Esophagus squamous epithelium (tissue), 5 donors: ENCODE data around the gene PPP1R3A. TPM values are rescaled to one million over a fixed set of nuclear protein-coding genes. Genes with fewer than 3 reads are reported as not detected.
"Not testable (repeated sequence)": the region's sequence is repeated elsewhere in the genome, so short reads cannot be mapped to it uniquely, and the experiment has no call there.

ENCODE experiments used
- DNase-seq: peaks from one replicate; lab custom pipeline; 2025; lab: John Stamatoyannopoulos, UW
- H3K27ac ChIP-seq, 4 donors: fragments of 200-600 bp; sonication (generic); one replicate each; pipeline ENCODE4 v1.5.1; 2016 to 2019; ENCODE audit warnings: mild to moderate bottlenecking in 1 of 4
- H3K27me3 ChIP-seq, 4 donors: fragments of 200-600 bp; sonication (generic); 1 replicate in 3 of 4; 2 replicates in 1 of 4; pipeline versions ENCODE4 v1.5.1 to v1.6.0; 2017 to 2021; ENCODE audit warnings: antibody characterized with exemption in 1 of 4
- H3K36me3 ChIP-seq, 3 donors: fragments of 200-600 bp; sonication (generic); one replicate each; pipeline ENCODE4 v1.5.1; 2016 to 2019
- H3K4me1 ChIP-seq, 3 donors: fragments of 200-600 bp; sonication (generic); one replicate each; pipeline ENCODE4 v1.5.1; 2017 to 2019
- H3K4me3 ChIP-seq, 4 donors: fragments of 200-600 bp; sonication (generic); 1 replicate in 3 of 4; 2 replicates in 1 of 4; pipeline ENCODE4 v1.5.1; 2016 to 2019; ENCODE audit warnings: mild to moderate bottlenecking in 2 of 4, moderate library complexity in 1 of 4
- H3K9me3 ChIP-seq, 3 donors: fragments of 200-600 bp; sonication (generic); one replicate each; pipeline ENCODE4 v1.5.1; 2016 to 2019
- CTCF ChIP-seq, 6 experiments: fragments of 450-650 bp in 4 of 6; fragments of 200-600 bp in 2 of 6; sonication (generic) in 2 of 6; IDR thresholded peaks; one replicate each; pipeline ENCODE4 v1.5.1; 2016 to 2019; ENCODE audit warnings: antibody characterized with exemption in 6 of 6, mild to moderate bottlenecking in 4 of 6, moderate library complexity in 4 of 6
- POLR2A ChIP-seq, 4 donors: fragments of 450-650 bp; IDR thresholded peaks; one replicate each; pipeline ENCODE4 v1.6.1; 2017; ENCODE audit warnings: antibody characterized with exemption in 4 of 4, mild to moderate bottlenecking in 4 of 4, moderate library complexity in 3 of 4
- WGBS, 2 donors: methylation state at CpG; one replicate each; pipeline ENCODE4 v1.1.5; 2018; 5-methylcytosine and 5-hydroxymethylcytosine counted together
- intact Hi-C: fragments of 100-400 bp; cut with DNase I; formaldehyde crosslinking; loops from one replicate; pipeline ENCODE4 v1.15.0; 2022
- total RNA-seq, 4 donors: library from RNA; depleted of rRNA; stranded (reverse); fragments of >200 nt; gene quantifications; one replicate each; pipeline ENCODE4 v1.1.0, GENCODE V29; 2016
- donor health status: DM: yes; HTN: yes; CAD: no.

PPP1R3A gene
- total RNA-seq, 4 donors from 2014 or later = not detected

GRCh38 chr7:113953553-113953952 lies 34.7 kb upstream of the PPP1R3A start:
- Histone ChIP-seq H3K4me1 (no peaks in the 10 kb centered on the region), H3K9me3 (peaks cover 0 to 22% (median 0%) of the 10 kb centered on the region in 3 donors), H3K27ac (no peak overlapping the region), H3K36me3 (no peaks in the 10 kb centered on the region), H3K4me3 (no peak overlapping the region), H3K27me3 (no peaks in the 10 kb centered on the region)
- no peak for DNase-seq
- TF ChIP-seq CTCF (IDR thresholded peaks at IDR 0.05) = no peak
- no peak for TF ChIP-seq POLR2A (IDR thresholded peaks at IDR 0.05)
- WGBS, 2 donors = 89 to 97% methylated on average over 2 of the region's 2 CpGs
- intact Hi-C loops = no loop called here

- intact Hi-C loops = no loop called here
- no peak for DNase-seq
These were observed 26.5 kb upstream of the PPP1R3A start for GRCh38 chr7:113945018-113945938.

GRCh38 chr7:113936982-113937381 lies 18.2 kb upstream of the PPP1R3A start:
- Histone ChIP-seq H3K27me3 (no peaks in the 10 kb centered on the region), H3K4me1 (peaks cover 0 to 9% (median 0%) of the 10 kb centered on the region in 3 donors), H3K9me3 (no peaks in the 10 kb centered on the region), H3K27ac (no peak overlapping the region), H3K4me3 (no peak overlapping the region), H3K36me3 (no peaks in the 10 kb centered on the region)
- TF ChIP-seq CTCF (IDR thresholded peaks at IDR 0.05) = no peak
- no peak for TF ChIP-seq POLR2A (IDR thresholded peaks at IDR 0.05)
- intact Hi-C loops = no loop called here
- DNase-seq = no peak
- WGBS, 2 donors = no CpG with 5 or more reads among the region's 2 CpGs

More at GRCh38 chr7:113945018-113945938, 26.5 kb upstream of the PPP1R3A start:
- WGBS, 2 donors = 46 to 56% methylated on average over 2 to 3 of the region's 3 CpGs
- no peaks in the 10 kb centered on the region for H3K36me3 ChIP-seq
- no peaks in the 10 kb centered on the region for H3K9me3 ChIP-seq
- peaks cover 0 to 24% (median 0%) of the 10 kb centered on the region in 3 donors for H3K4me1 ChIP-seq
- no peak for TF ChIP-seq CTCF (IDR thresholded peaks at IDR 0.05)
- no peak for TF ChIP-seq POLR2A (IDR thresholded peaks at IDR 0.05)
- H3K27ac ChIP-seq = peak overlapping the region in 2 of 4 donors; percentile 7 to 69
- no peaks in the 10 kb centered on the region for H3K27me3 ChIP-seq
- no peak overlapping the region for H3K4me3 ChIP-seq

GRCh38 chr7:113936535-113936934 lies 17.7 kb upstream of the PPP1R3A start:
- H3K4me1 ChIP-seq = peaks cover 0 to 9% (median 0%) of the 10 kb centered on the region in 3 donors
- WGBS, 2 donors = 100% methylated on average over 1 of the region's 3 CpGs; no CpG with 5 or more reads in 1 of the 2 donors
- intact Hi-C loops = no loop called here
- TF ChIP-seq POLR2A (IDR thresholded peaks at IDR 0.05) (no peak), CTCF (IDR thresholded peaks at IDR 0.05) (no peak)
- H3K27me3 ChIP-seq = no peaks in the 10 kb centered on the region
- no peaks in the 10 kb centered on the region for H3K36me3 ChIP-seq
- H3K9me3 ChIP-seq = no peaks in the 10 kb centered on the region
- no peak overlapping the region for H3K27ac ChIP-seq
- no peak overlapping the region for H3K4me3 ChIP-seq
- DNase-seq = no peak

- H3K9me3 ChIP-seq, H3K4me1 ChIP-seq, H3K4me3 ChIP-seq, H3K27me3 ChIP-seq, DNase-seq, intact Hi-C loops, H3K27ac ChIP-seq, H3K36me3 ChIP-seq: not testable (repeated sequence)
- WGBS, 2 donors = 84 to 89% methylated on average over 3 of the region's 3 CpGs
These were observed 10.6 kb upstream of the PPP1R3A start for GRCh38 chr7:113929389-113929788.
